Tibial artery (tissue), 4 donors: Measurements from ENCODE around the gene ZNF398.

ENCODE experiments used
- DNase-seq, 2 donors: peaks; one replicate each; pipeline ENCODE4 v3.0.0-alpha.2; 2019
- H3K27ac ChIP-seq, 2 donors: fragments of 200-600 bp; sonication (generic) in 1 of 2; 1 replicate in 1 of 2; 2 replicates in 1 of 2; pipeline ENCODE4 v1.5.1; 2018 to 2019; ENCODE audit warnings: mild to moderate bottlenecking in 1 of 2
- H3K27me3 ChIP-seq, 2 donors: fragments of 200-600 bp; sonication (generic) in 1 of 2; one replicate each; pipeline versions ENCODE4 v1.5.1 to v1.6.0; 2016 to 2019
- H3K36me3 ChIP-seq, 3 donors: fragments of 200-600 bp; sonication (generic) in 2 of 3; one replicate each; pipeline ENCODE4 v1.5.1; 2016 to 2019; ENCODE audit warnings: mild to moderate bottlenecking in 2 of 3
- H3K4me1 ChIP-seq, 4 donors: fragments of 200-600 bp; sonication (generic) in 2 of 4; 1 replicate in 3 of 4; 2 replicates in 1 of 4; pipeline ENCODE4 v1.5.1; 2016 to 2019
- H3K4me3 ChIP-seq, 2 donors: fragments of 200-600 bp; sonication (generic) in 1 of 2; 1 replicate in 1 of 2; 2 replicates in 1 of 2; pipeline ENCODE4 v1.5.1; 2018 to 2019; ENCODE audit warnings: mild to moderate bottlenecking in 2 of 2
- H3K9me3 ChIP-seq, 3 donors: fragments of 200-600 bp; sonication (generic) in 1 of 3; one replicate each; pipeline ENCODE4 v1.5.1; 2016 to 2019
- intact Hi-C: fragments of 100-400 bp; cut with DNase I; formaldehyde crosslinking; loops from one replicate; pipeline ENCODE4 v1.15.0; 2023; ENCODE audit warnings: low total_unique reads
- TF ChIP-seq, protein P1 (sequence below), 2 experiments: fragments of 200-600 bp in 1 of 2; fragments of 450-650 bp in 1 of 2; IDR thresholded peaks; one replicate each; pipeline ENCODE4 v1.5.1; 2017 to 2019; ENCODE audit warnings: antibody characterized with exemption in 2 of 2, mild to moderate bottlenecking in 1 of 2, moderate library complexity in 1 of 2

Gene ZNF398

DNA sequence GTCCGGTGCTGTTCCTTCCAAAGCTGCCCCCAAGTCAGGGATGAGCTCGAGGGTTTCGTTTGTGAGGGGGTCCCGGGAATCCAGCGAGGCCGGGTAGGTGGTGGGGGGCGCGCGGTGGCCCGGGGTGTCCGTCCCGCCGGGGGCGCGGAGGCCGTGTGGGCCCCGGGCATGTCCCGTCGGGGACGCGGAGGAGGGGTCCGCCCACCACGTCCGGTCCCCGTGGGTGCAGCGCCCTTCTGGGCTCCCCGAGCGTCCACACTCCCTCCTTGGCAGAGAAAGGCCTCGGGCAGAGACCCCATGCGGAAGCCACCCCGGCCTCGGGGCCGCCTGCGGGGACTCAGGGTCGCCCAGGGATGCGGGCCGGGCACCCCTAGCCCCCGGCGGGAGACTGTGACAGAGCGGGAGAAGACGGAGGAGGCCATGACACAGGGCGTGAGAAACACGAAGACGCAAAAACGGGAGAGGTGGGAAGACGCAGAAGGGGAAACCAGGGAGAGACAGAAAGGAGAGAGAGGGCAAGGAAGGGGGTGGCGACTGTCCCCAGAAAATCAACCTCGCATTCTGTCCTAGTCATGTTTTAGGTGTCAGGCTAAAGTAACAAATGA, 20.5 kb upstream of the ZNF398 start:
- intact Hi-C loops = loop anchor here (2.0 to 5.0 kb wide), 2 partner anchors 20 to 34 kb away; partner anchors contain the start of genes ZNF398 and ZNF786
- peak overlapping the region; percentile 98 to 99 for H3K27ac ChIP-seq
- peak; percentile 41 to 78 for DNase-seq

DNA sequence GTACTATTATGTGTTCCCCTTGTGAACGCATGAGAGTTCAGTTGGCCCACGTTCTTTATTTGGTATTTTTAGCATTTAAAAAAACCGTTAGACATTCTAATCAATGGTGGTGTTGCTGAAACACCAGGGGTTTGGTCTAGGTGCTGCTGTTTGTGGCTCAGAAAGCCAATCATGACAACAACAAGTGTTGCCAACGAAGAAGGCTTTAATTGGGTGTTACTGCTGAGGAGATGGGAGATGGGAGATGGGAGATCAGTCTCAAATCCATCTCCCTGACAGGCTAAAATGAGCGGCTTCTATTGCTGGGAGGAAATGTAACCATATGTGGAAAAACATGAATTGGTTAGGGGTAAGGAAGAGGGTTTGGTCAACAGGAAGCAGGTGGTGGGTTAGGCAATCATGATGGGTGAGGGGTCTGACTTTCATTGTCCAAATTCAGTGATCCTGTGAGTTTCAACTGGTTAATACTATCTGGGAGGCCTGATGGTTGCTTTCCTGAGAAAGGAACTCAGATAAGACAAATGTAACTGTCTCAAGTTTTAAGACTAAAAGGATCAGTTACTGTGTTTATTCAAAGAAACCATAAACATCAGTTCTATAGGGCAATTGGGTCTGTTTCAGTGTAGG, 16.6 kb upstream of the ZNF398 start:
- no peak overlapping the region for H3K27ac ChIP-seq
- no peak overlapping the region for H3K4me3 ChIP-seq
- intact Hi-C loops = no loop called here
- H3K36me3 ChIP-seq = peaks cover 5 to 19% (median 11%) of the 10 kb centered on the region in 3 donors
- DNase-seq = no peak
- TF ChIP-seq, protein P1, sequence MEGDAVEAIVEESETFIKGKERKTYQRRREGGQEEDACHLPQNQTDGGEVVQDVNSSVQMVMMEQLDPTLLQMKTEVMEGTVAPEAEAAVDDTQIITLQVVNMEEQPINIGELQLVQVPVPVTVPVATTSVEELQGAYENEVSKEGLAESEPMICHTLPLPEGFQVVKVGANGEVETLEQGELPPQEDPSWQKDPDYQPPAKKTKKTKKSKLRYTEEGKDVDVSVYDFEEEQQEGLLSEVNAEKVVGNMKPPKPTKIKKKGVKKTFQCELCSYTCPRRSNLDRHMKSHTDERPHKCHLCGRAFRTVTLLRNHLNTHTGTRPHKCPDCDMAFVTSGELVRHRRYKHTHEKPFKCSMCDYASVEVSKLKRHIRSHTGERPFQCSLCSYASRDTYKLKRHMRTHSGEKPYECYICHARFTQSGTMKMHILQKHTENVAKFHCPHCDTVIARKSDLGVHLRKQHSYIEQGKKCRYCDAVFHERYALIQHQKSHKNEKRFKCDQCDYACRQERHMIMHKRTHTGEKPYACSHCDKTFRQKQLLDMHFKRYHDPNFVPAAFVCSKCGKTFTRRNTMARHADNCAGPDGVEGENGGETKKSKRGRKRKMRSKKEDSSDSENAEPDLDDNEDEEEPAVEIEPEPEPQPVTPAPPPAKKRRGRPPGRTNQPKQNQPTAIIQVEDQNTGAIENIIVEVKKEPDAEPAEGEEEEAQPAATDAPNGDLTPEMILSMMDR (IDR thresholded peaks at IDR 0.05) = no peak
- H3K9me3 ChIP-seq = no peaks in the 10 kb centered on the region
- peaks cover 0 to 5% (median under 1%) of the 10 kb centered on the region in 4 donors for H3K4me1 ChIP-seq
- H3K27me3 ChIP-seq = no peaks in the 10 kb centered on the region

More for the DNA sequence above, 20.5 kb upstream of the ZNF398 start:
- Histone ChIP-seq H3K4me1 (peaks cover 0 to 16% (median 9%) of the 10 kb centered on the region in 4 donors), H3K4me3 (peak overlapping the region; percentile 75 to 83), H3K9me3 (no peaks in the 10 kb centered on the region), H3K36me3 (peaks cover 5 to 12% (median 11%) of the 10 kb centered on the region in 3 donors), H3K27me3 (no peaks in the 10 kb centered on the region)
- TF ChIP-seq, protein P1 (IDR thresholded peaks at IDR 0.05) = no peak

DNA sequence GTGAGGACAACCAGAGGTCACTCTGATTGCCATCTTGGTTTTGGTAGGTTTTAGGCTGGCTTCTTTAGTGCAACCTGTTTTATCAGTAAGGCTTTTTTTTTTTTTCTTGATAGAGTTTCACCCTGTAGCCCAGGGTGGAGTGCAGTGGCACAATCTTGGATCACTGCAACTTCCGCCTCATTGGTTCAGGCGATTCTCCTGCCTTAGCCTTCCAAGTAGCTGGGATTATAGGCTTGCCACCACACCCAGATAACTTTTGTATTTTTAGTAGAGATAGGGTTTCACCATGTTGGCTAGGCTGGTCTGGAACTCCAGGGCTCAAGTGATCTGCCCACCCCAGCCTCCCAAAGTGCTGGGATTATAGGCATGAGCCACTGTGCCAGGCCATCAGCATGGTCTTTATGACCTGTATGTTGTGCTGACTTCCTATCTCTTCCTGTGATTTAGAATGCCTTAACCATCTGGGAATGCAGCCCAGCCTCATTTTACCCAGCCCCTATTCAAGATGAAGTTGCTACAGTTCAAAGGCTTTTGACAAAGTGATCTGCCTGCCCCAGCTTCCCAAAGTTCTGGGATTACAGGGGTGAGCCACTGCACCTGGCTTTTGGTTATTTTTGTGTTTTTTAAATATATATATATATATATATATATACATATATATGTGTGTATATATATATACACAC, 14.1 kb upstream of the ZNF398 start:
- TF ChIP-seq, protein P1 (IDR thresholded peaks at IDR 0.05) = no peak
- intact Hi-C loops = no loop called here
- Histone ChIP-seq H3K4me1 (peaks cover 0 to under 1% (median 0%) of the 10 kb centered on the region in 4 donors), H3K4me3 (no peak overlapping the region), H3K27ac (no peak overlapping the region), H3K9me3 (no peaks in the 10 kb centered on the region), H3K36me3 (peaks cover 5 to 19% (median 11%) of the 10 kb centered on the region in 3 donors), H3K27me3 (no peaks in the 10 kb centered on the region)
- DNase-seq = no peak

DNA sequence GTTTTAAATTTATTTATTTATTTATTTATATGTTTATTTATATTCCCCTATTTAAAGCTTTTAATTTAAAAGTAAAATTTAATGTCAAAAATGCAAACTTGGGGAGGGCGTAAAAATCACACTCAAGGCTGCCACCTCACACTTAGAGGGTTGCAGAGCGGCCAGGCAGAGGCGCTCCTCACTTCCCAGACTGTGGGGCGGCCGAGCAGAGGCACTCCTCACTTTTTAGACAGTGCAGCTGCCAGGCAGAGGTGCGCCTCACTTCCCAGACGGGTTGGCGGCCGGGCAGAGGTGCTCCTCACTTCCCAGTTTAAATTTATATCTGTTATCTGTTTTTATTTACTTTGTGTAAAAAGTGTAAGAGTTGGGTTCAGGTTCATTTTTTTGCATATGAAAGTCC, 11.1 kb upstream of the ZNF398 start:
- Histone ChIP-seq H3K27me3 (no peaks in the 10 kb centered on the region), H3K36me3 (peaks cover 0 to 10% (median 5%) of the 10 kb centered on the region in 3 donors), H3K4me3 (no peak overlapping the region), H3K4me1 (no peaks in the 10 kb centered on the region), H3K9me3 (no peaks in the 10 kb centered on the region), H3K27ac (no peak overlapping the region)
- TF ChIP-seq, protein P1 (IDR thresholded peaks at IDR 0.05) = no peak
- intact Hi-C loops = no loop called here
- no peak for DNase-seq

DNA sequence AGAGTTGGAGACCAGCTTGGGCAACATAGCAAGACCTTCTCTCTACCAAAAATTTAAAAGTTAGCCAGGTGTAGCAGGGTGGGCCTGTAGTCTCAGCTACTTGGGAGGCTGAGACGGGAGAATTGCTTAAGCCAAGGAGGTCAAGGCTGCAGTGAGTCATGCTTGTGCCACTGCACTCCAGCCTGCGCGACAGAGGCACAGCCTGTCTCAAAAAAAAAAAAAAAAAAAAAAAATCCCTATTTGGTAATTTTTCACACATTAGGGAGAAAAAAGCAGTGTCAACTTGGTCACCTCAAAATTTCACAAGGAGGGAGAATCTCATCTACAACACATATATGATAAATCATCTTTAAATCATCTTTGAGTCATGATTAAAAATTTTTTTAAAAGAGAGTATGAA, 6.4 kb upstream of the ZNF398 start:
- Histone ChIP-seq H3K36me3 (no peaks in the 10 kb centered on the region), H3K4me3 (no peak overlapping the region), H3K4me1 (no peaks in the 10 kb centered on the region), H3K9me3 (no peaks in the 10 kb centered on the region), H3K27ac (no peak overlapping the region), H3K27me3 (no peaks in the 10 kb centered on the region)
- DNase-seq = no peak
- intact Hi-C loops = no loop called here
- TF ChIP-seq, protein P1 (IDR thresholded peaks at IDR 0.05) = no peak
